ENCODE measurements around the gene LUZP1. TPM values are rescaled to one million over a fixed set of nuclear protein-coding genes. Genes with fewer than 3 reads are reported as not detected.

Gene LUZP1
- total RNA-seq, 1 experiment from 2014 or later: 43.4 TPM

DNA sequence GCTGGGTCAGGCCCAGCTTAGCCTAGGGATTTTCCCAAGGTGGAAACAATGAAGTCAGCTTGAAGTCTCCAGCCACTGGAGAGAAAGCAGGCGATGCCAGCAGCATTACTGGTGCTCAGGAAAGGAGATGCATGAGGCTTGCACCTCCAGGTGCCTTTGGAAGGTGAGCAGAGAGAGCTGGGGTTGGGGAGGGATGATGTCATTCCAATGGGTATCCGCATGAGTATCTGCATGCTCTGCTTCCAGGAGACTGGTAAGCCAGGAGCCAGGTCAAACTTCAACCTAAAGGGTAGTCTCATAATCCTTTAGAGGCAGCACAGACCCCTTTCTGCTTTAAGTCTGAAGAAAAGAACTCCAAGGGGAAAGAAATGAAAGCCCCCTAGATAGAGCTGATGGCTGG, 80.6 kb downstream of the LUZP1 start (continued):
- TF ChIP-seq, protein P1, sequence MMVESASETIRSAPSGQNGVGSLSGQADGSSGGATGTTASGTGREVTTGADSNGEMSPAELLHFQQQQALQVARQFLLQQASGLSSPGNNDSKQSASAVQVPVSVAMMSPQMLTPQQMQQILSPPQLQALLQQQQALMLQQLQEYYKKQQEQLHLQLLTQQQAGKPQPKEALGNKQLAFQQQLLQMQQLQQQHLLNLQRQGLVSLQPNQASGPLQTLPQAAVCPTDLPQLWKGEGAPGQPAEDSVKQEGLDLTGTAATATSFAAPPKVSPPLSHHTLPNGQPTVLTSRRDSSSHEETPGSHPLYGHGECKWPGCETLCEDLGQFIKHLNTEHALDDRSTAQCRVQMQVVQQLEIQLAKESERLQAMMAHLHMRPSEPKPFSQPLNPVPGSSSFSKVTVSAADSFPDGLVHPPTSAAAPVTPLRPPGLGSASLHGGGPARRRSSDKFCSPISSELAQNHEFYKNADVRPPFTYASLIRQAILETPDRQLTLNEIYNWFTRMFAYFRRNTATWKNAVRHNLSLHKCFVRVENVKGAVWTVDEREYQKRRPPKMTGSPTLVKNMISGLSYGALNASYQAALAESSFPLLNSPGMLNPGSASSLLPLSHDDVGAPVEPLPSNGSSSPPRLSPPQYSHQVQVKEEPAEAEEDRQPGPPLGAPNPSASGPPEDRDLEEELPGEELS (CRISPR knock-in tag; IDR thresholded peaks at IDR 0.05): no peak
- TF ChIP-seq, protein P2, sequence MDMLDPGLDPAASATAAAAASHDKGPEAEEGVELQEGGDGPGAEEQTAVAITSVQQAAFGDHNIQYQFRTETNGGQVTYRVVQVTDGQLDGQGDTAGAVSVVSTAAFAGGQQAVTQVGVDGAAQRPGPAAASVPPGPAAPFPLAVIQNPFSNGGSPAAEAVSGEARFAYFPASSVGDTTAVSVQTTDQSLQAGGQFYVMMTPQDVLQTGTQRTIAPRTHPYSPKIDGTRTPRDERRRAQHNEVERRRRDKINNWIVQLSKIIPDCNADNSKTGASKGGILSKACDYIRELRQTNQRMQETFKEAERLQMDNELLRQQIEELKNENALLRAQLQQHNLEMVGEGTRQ (CRISPR knock-in tag; IDR thresholded peaks at IDR 0.05): no peak
- TF ChIP-seq, protein P3, sequence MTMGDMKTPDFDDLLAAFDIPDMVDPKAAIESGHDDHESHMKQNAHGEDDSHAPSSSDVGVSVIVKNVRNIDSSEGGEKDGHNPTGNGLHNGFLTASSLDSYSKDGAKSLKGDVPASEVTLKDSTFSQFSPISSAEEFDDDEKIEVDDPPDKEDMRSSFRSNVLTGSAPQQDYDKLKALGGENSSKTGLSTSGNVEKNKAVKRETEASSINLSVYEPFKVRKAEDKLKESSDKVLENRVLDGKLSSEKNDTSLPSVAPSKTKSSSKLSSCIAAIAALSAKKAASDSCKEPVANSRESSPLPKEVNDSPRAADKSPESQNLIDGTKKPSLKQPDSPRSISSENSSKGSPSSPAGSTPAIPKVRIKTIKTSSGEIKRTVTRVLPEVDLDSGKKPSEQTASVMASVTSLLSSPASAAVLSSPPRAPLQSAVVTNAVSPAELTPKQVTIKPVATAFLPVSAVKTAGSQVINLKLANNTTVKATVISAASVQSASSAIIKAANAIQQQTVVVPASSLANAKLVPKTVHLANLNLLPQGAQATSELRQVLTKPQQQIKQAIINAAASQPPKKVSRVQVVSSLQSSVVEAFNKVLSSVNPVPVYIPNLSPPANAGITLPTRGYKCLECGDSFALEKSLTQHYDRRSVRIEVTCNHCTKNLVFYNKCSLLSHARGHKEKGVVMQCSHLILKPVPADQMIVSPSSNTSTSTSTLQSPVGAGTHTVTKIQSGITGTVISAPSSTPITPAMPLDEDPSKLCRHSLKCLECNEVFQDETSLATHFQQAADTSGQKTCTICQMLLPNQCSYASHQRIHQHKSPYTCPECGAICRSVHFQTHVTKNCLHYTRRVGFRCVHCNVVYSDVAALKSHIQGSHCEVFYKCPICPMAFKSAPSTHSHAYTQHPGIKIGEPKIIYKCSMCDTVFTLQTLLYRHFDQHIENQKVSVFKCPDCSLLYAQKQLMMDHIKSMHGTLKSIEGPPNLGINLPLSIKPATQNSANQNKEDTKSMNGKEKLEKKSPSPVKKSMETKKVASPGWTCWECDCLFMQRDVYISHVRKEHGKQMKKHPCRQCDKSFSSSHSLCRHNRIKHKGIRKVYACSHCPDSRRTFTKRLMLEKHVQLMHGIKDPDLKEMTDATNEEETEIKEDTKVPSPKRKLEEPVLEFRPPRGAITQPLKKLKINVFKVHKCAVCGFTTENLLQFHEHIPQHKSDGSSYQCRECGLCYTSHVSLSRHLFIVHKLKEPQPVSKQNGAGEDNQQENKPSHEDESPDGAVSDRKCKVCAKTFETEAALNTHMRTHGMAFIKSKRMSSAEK (CRISPR knock-in tag; IDR thresholded peaks at IDR 0.05; ENCODE audit: borderline replicate concordance): no peak
- TF ChIP-seq, protein P4, sequence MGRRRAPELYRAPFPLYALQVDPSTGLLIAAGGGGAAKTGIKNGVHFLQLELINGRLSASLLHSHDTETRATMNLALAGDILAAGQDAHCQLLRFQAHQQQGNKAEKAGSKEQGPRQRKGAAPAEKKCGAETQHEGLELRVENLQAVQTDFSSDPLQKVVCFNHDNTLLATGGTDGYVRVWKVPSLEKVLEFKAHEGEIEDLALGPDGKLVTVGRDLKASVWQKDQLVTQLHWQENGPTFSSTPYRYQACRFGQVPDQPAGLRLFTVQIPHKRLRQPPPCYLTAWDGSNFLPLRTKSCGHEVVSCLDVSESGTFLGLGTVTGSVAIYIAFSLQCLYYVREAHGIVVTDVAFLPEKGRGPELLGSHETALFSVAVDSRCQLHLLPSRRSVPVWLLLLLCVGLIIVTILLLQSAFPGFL (CRISPR knock-in tag; IDR thresholded peaks at IDR 0.05; ENCODE audit: borderline replicate concordance): no peak

DNA sequence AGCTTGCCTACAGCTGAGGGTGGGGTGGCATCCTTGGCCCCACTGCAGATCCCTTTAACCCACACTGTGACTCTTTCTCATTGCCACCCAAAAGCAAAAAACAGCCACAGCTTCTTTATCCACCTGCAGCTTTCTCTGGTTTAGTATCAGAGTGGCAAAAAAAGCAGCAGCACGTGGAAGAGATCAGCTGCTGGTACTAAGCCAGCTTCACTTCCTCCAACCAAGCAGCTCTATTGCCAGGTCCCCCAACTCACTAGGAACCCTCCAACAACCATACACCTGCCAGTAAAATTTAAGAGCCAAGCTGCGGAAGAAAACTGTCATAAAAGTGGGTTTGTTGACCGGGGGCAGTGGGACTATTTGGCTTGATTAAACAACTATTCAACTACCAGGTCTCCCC, 83.0 kb downstream of the LUZP1 start:
- Mint-ChIP-seq H3K27ac (no peak overlapping the region; the same call in 1 of the 2 replicates), H3K36me3 (peaks cover 71% of the 10 kb centered on the region), H3K27me3 (ENCODE audit: low read depth) (no peaks in the 10 kb centered on the region), H3K9me3 (no peaks in the 10 kb centered on the region), H3K4me1 (peaks cover 3% of the 10 kb centered on the region; the same call in 1 of the 2 replicates), H3K4me3 (no peak overlapping the region)
- DNase-seq (ENCODE audit: low spot score) (no peak), ATAC-seq (no peak)
- no peak for TF ChIP-seq PRRX2 (CRISPR knock-in tag; IDR thresholded peaks at IDR 0.05)
- TF ChIP-seq, protein P5, sequence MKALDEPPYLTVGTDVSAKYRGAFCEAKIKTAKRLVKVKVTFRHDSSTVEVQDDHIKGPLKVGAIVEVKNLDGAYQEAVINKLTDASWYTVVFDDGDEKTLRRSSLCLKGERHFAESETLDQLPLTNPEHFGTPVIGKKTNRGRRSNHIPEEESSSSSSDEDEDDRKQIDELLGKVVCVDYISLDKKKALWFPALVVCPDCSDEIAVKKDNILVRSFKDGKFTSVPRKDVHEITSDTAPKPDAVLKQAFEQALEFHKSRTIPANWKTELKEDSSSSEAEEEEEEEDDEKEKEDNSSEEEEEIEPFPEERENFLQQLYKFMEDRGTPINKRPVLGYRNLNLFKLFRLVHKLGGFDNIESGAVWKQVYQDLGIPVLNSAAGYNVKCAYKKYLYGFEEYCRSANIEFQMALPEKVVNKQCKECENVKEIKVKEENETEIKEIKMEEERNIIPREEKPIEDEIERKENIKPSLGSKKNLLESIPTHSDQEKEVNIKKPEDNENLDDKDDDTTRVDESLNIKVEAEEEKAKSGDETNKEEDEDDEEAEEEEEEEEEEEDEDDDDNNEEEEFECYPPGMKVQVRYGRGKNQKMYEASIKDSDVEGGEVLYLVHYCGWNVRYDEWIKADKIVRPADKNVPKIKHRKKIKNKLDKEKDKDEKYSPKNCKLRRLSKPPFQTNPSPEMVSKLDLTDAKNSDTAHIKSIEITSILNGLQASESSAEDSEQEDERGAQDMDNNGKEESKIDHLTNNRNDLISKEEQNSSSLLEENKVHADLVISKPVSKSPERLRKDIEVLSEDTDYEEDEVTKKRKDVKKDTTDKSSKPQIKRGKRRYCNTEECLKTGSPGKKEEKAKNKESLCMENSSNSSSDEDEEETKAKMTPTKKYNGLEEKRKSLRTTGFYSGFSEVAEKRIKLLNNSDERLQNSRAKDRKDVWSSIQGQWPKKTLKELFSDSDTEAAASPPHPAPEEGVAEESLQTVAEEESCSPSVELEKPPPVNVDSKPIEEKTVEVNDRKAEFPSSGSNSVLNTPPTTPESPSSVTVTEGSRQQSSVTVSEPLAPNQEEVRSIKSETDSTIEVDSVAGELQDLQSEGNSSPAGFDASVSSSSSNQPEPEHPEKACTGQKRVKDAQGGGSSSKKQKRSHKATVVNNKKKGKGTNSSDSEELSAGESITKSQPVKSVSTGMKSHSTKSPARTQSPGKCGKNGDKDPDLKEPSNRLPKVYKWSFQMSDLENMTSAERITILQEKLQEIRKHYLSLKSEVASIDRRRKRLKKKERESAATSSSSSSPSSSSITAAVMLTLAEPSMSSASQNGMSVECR (CRISPR knock-in tag; IDR thresholded peaks at IDR 0.05; ENCODE audit: borderline replicate concordance): no peak
- TF ChIP-seq JUN (CRISPR knock-in tag; IDR thresholded peaks at IDR 0.05): no peak
- no peak for TF ChIP-seq ZNF317 (CRISPR knock-in tag; IDR thresholded peaks at IDR 0.05; ENCODE audit: borderline replicate concordance, low read depth)
- ChIA-PET POLR2A (no interaction called here), CTCF (interaction anchor here (0.6 to 2.7 kb wide), 7 partner anchors 14 to 381 kb away, joined by 3 to 17 read pairs (median 4); no protein-coding TSS in a partner anchor)

DNA sequence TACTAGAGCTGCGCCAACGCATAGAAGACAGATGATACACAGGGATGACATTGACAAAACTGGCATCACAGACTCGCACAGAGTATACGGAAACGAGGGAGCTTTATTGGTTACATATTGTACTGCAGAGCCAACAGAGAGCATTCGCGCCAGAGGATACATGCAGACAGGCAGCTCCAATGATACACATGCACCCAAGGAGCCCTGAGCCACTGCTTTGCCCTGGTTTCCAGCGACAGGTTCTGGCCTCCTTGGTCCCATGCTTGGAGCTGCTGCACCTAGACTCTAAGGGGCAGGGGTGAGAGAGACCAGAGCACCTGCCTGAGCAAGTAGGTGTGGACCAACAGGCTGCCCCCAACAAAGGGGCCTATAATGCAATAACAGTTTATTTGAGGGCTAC, 83.8 kb downstream of the LUZP1 start:
- ATAC-seq (peak; percentile 13; the same call in 1 of the 2 replicates), DNase-seq (ENCODE audit: low spot score) (no peak)
- CTCF ChIA-PET: interaction anchor here (0.8 to 2.7 kb wide), 8 partner anchors 15 to 380 kb away, joined by 3 to 17 read pairs (median 4); no protein-coding TSS in a partner anchor
- TF ChIP-seq, protein P6, sequence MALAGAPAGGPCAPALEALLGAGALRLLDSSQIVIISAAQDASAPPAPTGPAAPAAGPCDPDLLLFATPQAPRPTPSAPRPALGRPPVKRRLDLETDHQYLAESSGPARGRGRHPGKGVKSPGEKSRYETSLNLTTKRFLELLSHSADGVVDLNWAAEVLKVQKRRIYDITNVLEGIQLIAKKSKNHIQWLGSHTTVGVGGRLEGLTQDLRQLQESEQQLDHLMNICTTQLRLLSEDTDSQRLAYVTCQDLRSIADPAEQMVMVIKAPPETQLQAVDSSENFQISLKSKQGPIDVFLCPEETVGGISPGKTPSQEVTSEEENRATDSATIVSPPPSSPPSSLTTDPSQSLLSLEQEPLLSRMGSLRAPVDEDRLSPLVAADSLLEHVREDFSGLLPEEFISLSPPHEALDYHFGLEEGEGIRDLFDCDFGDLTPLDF (CRISPR knock-in tag; IDR thresholded peaks at IDR 0.05): no peak
- no peak for TF ChIP-seq NFATC4 (CRISPR knock-in tag; IDR thresholded peaks at IDR 0.05)
- TF ChIP-seq ZNF121 (CRISPR knock-in tag; IDR thresholded peaks at IDR 0.05): no peak
- TF ChIP-seq, protein P7, sequence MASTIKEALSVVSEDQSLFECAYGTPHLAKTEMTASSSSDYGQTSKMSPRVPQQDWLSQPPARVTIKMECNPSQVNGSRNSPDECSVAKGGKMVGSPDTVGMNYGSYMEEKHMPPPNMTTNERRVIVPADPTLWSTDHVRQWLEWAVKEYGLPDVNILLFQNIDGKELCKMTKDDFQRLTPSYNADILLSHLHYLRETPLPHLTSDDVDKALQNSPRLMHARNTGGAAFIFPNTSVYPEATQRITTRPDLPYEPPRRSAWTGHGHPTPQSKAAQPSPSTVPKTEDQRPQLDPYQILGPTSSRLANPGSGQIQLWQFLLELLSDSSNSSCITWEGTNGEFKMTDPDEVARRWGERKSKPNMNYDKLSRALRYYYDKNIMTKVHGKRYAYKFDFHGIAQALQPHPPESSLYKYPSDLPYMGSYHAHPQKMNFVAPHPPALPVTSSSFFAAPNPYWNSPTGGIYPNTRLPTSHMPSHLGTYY (CRISPR knock-in tag; IDR thresholded peaks at IDR 0.05): no peak
- TF ChIP-seq PRRX2 (CRISPR knock-in tag; IDR thresholded peaks at IDR 0.05): no peak
- TF ChIP-seq KAT7 (CRISPR knock-in tag; IDR thresholded peaks at IDR 0.05; ENCODE audit: borderline replicate concordance): no peak
- TF ChIP-seq, protein P8, sequence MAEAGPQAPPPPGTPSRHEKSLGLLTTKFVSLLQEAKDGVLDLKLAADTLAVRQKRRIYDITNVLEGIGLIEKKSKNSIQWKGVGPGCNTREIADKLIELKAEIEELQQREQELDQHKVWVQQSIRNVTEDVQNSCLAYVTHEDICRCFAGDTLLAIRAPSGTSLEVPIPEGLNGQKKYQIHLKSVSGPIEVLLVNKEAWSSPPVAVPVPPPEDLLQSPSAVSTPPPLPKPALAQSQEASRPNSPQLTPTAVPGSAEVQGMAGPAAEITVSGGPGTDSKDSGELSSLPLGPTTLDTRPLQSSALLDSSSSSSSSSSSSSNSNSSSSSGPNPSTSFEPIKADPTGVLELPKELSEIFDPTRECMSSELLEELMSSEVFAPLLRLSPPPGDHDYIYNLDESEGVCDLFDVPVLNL (CRISPR knock-in tag; IDR thresholded peaks at IDR 0.05; ENCODE audit: borderline replicate concordance, low read depth): no peak

More for the DNA sequence above, 83.8 kb downstream of the LUZP1 start:
- POLR2A ChIA-PET: interaction anchor here (0.7 kb wide), 1 partner anchor 97 kb away, joined by 4 read pairs; no protein-coding TSS in a partner anchor
- H3K27me3 Mint-ChIP-seq (ENCODE audit: low read depth): no peaks in the 10 kb centered on the region
- no peak overlapping the region for H3K27ac Mint-ChIP-seq
- no peak overlapping the region for H3K4me3 Mint-ChIP-seq
- H3K9me3 Mint-ChIP-seq: no peaks in the 10 kb centered on the region
- peaks cover 7% of the 10 kb centered on the region; the same call in 1 of the 2 replicates for H3K4me1 Mint-ChIP-seq
- peaks cover 74% of the 10 kb centered on the region for H3K36me3 Mint-ChIP-seq
